Ishikawa (cell line): ENCODE data around the gene SLC28A1.

Experiments
- CEBPB ChIP-seq: IDR thresholded peaks from 2 replicates; pipeline ENCODE4 v1.6.1; 2012
- CREB1 ChIP-seq: IDR thresholded peaks from 2 replicates; pipeline ENCODE4 v1.6.1; 2012; ENCODE audit warnings: low read depth
- EGR1 ChIP-seq: IDR thresholded peaks from 2 replicates; pipeline ENCODE4 v1.6.1; 2012
- EP300 ChIP-seq: IDR thresholded peaks from 2 replicates; pipeline ENCODE4 v1.6.1; 2012; ENCODE audit warnings: borderline replicate concordance
- FOXM1 ChIP-seq: IDR thresholded peaks from 2 replicates; pipeline ENCODE4 v1.6.1; 2012; ENCODE audit warnings: low read depth, borderline replicate concordance
- NFIC ChIP-seq: IDR thresholded peaks from 2 replicates; pipeline ENCODE4 v1.6.1; 2012
- RAD21 ChIP-seq: IDR thresholded peaks from 2 replicates; pipeline ENCODE4 v1.6.1; 2012; ENCODE audit warnings: low read depth
- TAF1 ChIP-seq: IDR thresholded peaks from 2 replicates; pipeline ENCODE4 v1.6.1; 2012; ENCODE audit warnings: low read depth, mild to moderate bottlenecking
- TCF12 ChIP-seq: IDR thresholded peaks from 2 replicates; pipeline ENCODE4 v1.6.1; 2012; ENCODE audit warnings: low read depth
- TEAD4 ChIP-seq: IDR thresholded peaks from 2 replicates; pipeline ENCODE4 v1.6.1; 2012
- YY1 ChIP-seq: IDR thresholded peaks from 2 replicates; pipeline ENCODE4 v1.6.1; 2012; ENCODE audit warnings: low read depth
- ZBTB7A ChIP-seq: IDR thresholded peaks from 2 replicates; pipeline ENCODE4 v1.6.1; 2012; ENCODE audit warnings: low read depth
- TF ChIP-seq, protein P1 (sequence below): IDR thresholded peaks from 2 replicates; pipeline ENCODE4 v1.6.1; 2012; ENCODE audit warnings: low read depth, mild to moderate bottlenecking
- TF ChIP-seq, protein P2 (sequence below): IDR thresholded peaks from 2 replicates; pipeline ENCODE4 v1.6.1; 2012
- TF ChIP-seq, protein P3 (sequence below): IDR thresholded peaks from 2 replicates; pipeline ENCODE4 v1.6.1; 2012

Gene SLC28A1

DNA sequence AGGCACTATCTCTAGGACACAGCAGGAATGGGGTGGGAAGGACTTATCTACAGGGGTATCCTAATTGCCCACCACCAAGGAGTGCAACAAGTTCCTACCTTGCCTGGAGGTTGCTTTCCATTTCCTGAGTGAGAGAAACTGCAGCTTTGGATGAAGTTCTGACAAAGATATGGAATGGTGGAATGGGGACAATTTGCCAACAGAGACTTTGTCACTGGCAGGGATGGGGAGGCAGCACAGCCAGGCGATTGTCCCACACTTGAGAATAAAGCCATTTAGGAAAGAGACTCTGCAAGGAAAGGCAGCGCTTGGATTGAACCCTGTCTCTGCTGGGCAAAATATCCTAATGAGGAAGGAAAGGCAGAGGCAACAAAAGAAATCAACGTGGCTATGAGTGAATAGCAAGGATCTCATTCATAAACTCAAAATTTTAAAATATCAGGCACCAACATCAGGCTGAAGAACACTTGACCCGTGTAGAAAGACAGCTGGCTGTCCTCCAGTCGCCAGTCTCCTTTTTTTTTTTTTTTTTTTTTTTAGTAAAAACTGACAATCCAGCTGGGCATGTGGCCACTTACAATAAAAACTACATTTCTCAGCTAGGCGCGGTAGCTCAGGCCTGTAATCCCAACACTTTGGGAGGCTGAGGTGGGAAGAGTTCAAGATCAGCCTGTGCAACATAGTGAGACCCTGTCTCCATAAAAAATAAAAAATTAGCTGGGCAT lies 65.5 kb downstream of the SLC28A1 start:
- TF ChIP-seq TAF1, result no peak
- TF ChIP-seq, protein P1, sequence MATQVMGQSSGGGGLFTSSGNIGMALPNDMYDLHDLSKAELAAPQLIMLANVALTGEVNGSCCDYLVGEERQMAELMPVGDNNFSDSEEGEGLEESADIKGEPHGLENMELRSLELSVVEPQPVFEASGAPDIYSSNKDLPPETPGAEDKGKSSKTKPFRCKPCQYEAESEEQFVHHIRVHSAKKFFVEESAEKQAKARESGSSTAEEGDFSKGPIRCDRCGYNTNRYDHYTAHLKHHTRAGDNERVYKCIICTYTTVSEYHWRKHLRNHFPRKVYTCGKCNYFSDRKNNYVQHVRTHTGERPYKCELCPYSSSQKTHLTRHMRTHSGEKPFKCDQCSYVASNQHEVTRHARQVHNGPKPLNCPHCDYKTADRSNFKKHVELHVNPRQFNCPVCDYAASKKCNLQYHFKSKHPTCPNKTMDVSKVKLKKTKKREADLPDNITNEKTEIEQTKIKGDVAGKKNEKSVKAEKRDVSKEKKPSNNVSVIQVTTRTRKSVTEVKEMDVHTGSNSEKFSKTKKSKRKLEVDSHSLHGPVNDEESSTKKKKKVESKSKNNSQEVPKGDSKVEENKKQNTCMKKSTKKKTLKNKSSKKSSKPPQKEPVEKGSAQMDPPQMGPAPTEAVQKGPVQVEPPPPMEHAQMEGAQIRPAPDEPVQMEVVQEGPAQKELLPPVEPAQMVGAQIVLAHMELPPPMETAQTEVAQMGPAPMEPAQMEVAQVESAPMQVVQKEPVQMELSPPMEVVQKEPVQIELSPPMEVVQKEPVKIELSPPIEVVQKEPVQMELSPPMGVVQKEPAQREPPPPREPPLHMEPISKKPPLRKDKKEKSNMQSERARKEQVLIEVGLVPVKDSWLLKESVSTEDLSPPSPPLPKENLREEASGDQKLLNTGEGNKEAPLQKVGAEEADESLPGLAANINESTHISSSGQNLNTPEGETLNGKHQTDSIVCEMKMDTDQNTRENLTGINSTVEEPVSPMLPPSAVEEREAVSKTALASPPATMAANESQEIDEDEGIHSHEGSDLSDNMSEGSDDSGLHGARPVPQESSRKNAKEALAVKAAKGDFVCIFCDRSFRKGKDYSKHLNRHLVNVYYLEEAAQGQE, result no peak
- TF ChIP-seq, protein P2, sequence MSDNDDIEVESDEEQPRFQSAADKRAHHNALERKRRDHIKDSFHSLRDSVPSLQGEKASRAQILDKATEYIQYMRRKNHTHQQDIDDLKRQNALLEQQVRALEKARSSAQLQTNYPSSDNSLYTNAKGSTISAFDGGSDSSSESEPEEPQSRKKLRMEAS, result no peak
- no peak for TF ChIP-seq EP300
- TF ChIP-seq TEAD4, result no peak

DNA sequence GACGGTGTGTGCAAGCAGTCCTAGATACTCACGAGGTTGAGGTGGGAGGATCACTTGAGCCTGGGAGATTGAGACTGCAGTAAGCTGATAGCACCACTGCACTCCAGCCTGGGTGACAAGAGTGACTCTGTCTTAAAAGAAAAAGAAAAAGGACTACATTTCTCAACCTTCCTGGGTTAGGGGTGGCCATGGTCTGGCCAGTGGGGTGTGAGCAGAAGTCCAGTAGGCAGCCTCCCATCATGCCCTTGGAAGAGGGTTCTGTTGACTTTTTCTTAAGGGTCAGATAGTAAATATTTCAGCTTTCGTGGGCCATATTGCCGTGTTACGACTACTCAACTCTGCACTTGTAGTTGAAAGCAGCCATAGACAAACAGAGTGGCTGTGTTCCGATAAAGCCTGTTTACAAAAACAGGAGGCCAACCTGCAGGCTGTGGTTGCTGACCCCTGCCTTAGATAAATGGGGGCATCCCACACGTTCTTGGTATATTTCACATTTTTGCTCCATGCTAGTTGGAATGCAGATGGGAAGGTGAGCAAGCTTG lies 66.2 kb downstream of the SLC28A1 start:
- TF ChIP-seq, protein P2, result no peak
- no peak for TF ChIP-seq EGR1
- TF ChIP-seq RAD21, result no peak
- no peak for TF ChIP-seq TAF1
- no peak for TF ChIP-seq NFIC
- TF ChIP-seq, protein P1, result no peak
- TF ChIP-seq, protein P3, sequence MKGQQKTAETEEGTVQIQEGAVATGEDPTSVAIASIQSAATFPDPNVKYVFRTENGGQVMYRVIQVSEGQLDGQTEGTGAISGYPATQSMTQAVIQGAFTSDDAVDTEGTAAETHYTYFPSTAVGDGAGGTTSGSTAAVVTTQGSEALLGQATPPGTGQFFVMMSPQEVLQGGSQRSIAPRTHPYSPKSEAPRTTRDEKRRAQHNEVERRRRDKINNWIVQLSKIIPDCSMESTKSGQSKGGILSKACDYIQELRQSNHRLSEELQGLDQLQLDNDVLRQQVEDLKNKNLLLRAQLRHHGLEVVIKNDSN, result no peak
- TF ChIP-seq CREB1, result no peak
- TF ChIP-seq TCF12, result no peak
- TF ChIP-seq FOXM1, result no peak
- TF ChIP-seq TEAD4, result no peak
- TF ChIP-seq EP300, result no peak
- no peak for TF ChIP-seq YY1

DNA sequence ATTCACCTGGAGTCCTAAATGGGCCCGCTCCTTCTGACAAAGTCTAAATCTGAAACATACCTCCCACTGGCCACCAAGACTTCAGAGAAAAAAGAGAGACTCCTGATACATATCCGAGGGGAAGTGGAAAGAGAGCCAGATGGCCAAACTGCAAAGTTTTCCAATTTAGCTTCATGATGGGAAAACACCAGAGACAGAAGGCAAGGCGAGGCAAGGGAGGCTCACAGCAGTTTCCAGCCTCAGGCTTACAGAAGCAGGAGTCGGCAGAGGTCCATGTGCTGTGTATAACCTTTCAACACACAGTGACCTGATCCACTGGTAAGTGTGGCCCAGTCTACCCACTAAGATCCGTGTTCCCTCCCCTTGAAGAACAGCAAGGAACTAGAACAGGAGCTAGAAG lies 67.3 kb downstream of the SLC28A1 start:
- TF ChIP-seq, protein P3, result no peak
- TF ChIP-seq FOXM1 (no peak), YY1 (no peak), EP300 (no peak), ZBTB7A (no peak), TCF12 (no peak), CEBPB (no peak), TAF1 (no peak), RAD21 (no peak), CREB1 (no peak), EGR1 (no peak), NFIC (no peak), TEAD4 (no peak)
- TF ChIP-seq, protein P1, result no peak
- TF ChIP-seq, protein P2, result no peak

DNA sequence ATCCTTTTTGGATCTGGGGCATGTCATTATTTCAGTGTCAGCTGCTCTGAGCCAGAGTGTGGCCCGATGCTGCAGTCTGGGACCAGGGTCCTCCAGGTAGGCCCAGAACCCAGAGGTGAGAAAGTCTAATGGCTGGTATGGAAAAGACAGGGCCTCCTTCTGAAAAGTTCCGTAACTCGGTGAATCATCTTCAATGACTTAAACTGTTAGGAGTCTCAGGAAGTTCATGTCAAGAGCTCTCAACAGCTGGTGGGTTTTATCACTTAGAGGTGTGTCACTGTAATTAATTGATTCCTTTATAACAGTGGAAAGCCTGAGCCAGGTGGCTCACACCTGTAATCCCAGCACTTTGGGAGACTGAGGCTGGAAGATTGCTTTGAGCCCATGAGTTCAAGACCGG lies 68.7 kb downstream of the SLC28A1 start:
- no peak for TF ChIP-seq TAF1
- no peak for TF ChIP-seq CEBPB
- TF ChIP-seq EGR1, result no peak
- no peak for TF ChIP-seq RAD21
- no peak for TF ChIP-seq YY1
- TF ChIP-seq, protein P2, result no peak
- TF ChIP-seq, protein P1, result no peak
- TF ChIP-seq TCF12, result no peak
- no peak for TF ChIP-seq ZBTB7A
- TF ChIP-seq NFIC, result no peak
- TF ChIP-seq FOXM1, result no peak
- no peak for TF ChIP-seq CREB1
- TF ChIP-seq, protein P3, result no peak
- no peak for TF ChIP-seq TEAD4
- no peak for TF ChIP-seq EP300
